Adrenal gland (tissue), 12 donors: Measurements from ENCODE around the gene PGM2. TPM values are rescaled to one million over a fixed set of nuclear protein-coding genes. Genes with fewer than 3 reads are reported as not detected.

Source experiments
- DNase-seq, 7 donors: peaks; one replicate each; pipeline ENCODE4 v3.0.0-alpha.2; 2019 to 2020
- H3K27ac ChIP-seq, 5 donors: fragments of 200-600 bp; sonication (generic) in 4 of 5; 1 replicate in 3 of 5; 2 replicates in 2 of 5; pipeline versions ENCODE4 v1.5.1 to v1.8.0; 2016 to 2020; ENCODE audit warnings: mild to moderate bottlenecking in 1 of 5
- H3K27me3 ChIP-seq: fragments of 200-600 bp; 2 replicates; pipeline ENCODE4 v1.8.0; 2021
- H3K36me3 ChIP-seq, 2 donors: fragments of 200-600 bp; replicated peaks in 1 of 2; 1 replicate in 1 of 2; 2 replicates in 1 of 2; pipeline versions ENCODE4 v1.5.1 to v1.8.0; 2018 to 2022
- H3K4me1 ChIP-seq, 2 donors: fragments of 200-600 bp; replicated peaks in 1 of 2; 1 replicate in 1 of 2; 2 replicates in 1 of 2; pipeline versions ENCODE4 v1.5.1 to v1.8.0; 2018 to 2021
- H3K4me3 ChIP-seq, 4 donors: fragments of 200-600 bp; sonication (generic) in 3 of 4; one replicate each; pipeline ENCODE4 v1.5.1; 2016 to 2018
- H3K9me3 ChIP-seq, 3 donors: fragments of 200-600 bp; sonication (generic) in 1 of 3; replicated peaks in 1 of 3; 1 replicate in 2 of 3; 2 replicates in 1 of 3; pipeline versions ENCODE4 v1.5.1 to v1.8.0; 2016 to 2021
- CTCF ChIP-seq, 6 experiments: fragments of 450-650 bp in 4 of 6; fragments of 200-600 bp in 2 of 6; sonication (generic) in 1 of 6; IDR thresholded peaks; 1 replicate in 5 of 6; 2 replicates in 1 of 6; pipeline versions ENCODE4 v1.5.1 to v1.8.0; 2016 to 2021; ENCODE audit warnings: antibody characterized with exemption in 6 of 6, mild to moderate bottlenecking in 2 of 6, moderate library complexity in 1 of 6
- POLR2A ChIP-seq, 2 donors: fragments of 450-650 bp; IDR thresholded peaks; one replicate each; pipeline ENCODE4 v1.6.1; 2017; ENCODE audit warnings: antibody characterized with exemption in 2 of 2, mild to moderate bottlenecking in 2 of 2, moderate library complexity in 1 of 2
- WGBS, 4 donors: extraction: QIAGEN DNeasy Blood & Tissue Kit in 2 of 4; methylation state at CpG; one replicate each; pipeline versions ENCODE4 v1.1.5 to v1.1.7; 2013 to 2017; 5-methylcytosine and 5-hydroxymethylcytosine counted together
- intact Hi-C, 2 donors: fragments of 100-400 bp; cut with DNase I; formaldehyde crosslinking; loops; one replicate each; pipeline versions ENCODE4 v1.14.1 to v1.15.0; 2022 to 2023
- polyA plus RNA-seq, 3 donors: library from polyadenylated mRNA; stranded (reverse); fragments of 200-250 nt in 2 of 3; fragments of 350-450 nt in 1 of 3; fragmentation: Illumina TruSeq in 1 of 3; extraction: RNeasy Lipid Tissue Mini Kit (QIAGEN cat#74804) in 1 of 3; gene quantifications; one replicate each; pipeline ENCODE4 v1.2.3, GENCODE V29; 2013 to 2014
- total RNA-seq, 9 donors: library from RNA; depleted of rRNA in 4 of 9; stranded (reverse); fragments of >200 nt in 4 of 9; fragments of 120-200 nt in 1 of 9; fragmentation: NEBNext Ultra II Directional in 1 of 9; extraction: Animal tissue kit (Norgen Biotek cat#: 25700) in 1 of 9; gene quantifications; one replicate each; pipeline versions ENCODE4 v1.1.0 to v1.2.4, GENCODE V29; 2013 to 2023
- donor health status: healthy with polysubstance abuse.
- donor health status: Bipolar disorder and iron deficiency.
- donor health status: DM: yes; HTN: yes; CAD: no.
- donor health status: DM: no; HTN: no; CAD: no.
- donor health status: DM: no; HTN: no; CAD: no.
- donor health status: DM: yes; HTN: yes; CAD: no.

The PGM2 gene
- total and polyA plus RNA-seq, 12 donors: 6.8 to 59.2 (median 27.2) TPM

DNA sequence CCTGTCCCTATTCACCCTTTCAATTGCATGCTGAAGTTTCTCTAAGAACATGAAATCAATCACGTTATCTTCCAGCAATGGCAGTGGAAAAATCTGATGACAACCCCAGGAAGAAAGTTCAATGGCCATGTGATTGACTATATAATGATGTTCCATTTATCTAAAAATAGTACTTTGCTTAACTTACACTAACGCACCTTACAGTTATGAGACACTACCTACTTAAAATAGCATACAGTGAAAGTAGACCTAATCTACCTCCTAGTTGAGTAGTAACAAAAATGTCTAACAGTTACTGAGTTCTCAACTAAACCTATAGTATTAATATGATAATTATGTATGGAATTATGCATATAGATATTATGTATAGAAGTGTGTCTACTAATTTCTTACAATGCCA is 28.6 kb upstream of the PGM2 start:
- DNase-seq: no peak
- intact Hi-C loops: loop anchor here (5.0 kb wide), 1 partner anchor 196 kb away; no protein-coding TSS in a partner anchor
- WGBS, 4 donors: 55 to 87% (median 70%) methylated on average over 2 of the region's 2 CpGs
- Histone ChIP-seq H3K36me3 (no peaks in the 10 kb centered on the region), H3K4me3 (no peak overlapping the region), H3K4me1 (no peaks in the 10 kb centered on the region), H3K9me3 (no peaks in the 10 kb centered on the region), H3K27me3 (no peaks in the 10 kb centered on the region), H3K27ac (no peak overlapping the region)
- TF ChIP-seq POLR2A (IDR thresholded peaks at IDR 0.05): no peak
- no peak for TF ChIP-seq CTCF (IDR thresholded peaks at IDR 0.05)

DNA sequence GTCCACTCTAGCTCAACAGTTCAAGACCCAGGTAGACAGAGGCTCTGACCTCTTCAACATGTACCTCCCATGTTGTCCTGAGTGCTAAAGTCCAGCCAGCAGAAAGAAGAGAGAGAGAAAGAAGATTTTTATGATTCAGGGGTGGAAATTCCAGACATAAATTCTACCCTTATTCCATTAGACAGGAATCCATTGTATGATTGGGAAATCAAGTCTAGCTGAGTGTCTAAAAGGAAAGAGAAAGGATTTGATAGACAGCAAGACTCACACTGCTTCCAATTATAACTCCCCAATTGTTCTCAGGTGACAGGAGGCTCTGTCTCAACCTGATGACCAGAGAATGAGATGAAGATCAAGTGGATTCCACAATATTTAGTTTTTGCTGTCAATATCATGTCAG is 27.9 kb upstream of the PGM2 start:
- TF ChIP-seq CTCF (IDR thresholded peaks at IDR 0.05) (no peak), POLR2A (IDR thresholded peaks at IDR 0.05) (no peak)
- no peak for DNase-seq
- Histone ChIP-seq H3K36me3 (no peaks in the 10 kb centered on the region), H3K27ac (no peak overlapping the region), H3K9me3 (no peaks in the 10 kb centered on the region), H3K4me1 (no peaks in the 10 kb centered on the region), H3K4me3 (no peak overlapping the region), H3K27me3 (no peaks in the 10 kb centered on the region)
- intact Hi-C loops: loop anchor here (5.0 kb wide), 1 partner anchor 196 kb away; no protein-coding TSS in a partner anchor

GRCh38 chr4:37799941-37800554 is 26.4 kb upstream of the PGM2 start:
- H3K4me1 ChIP-seq: no peaks in the 10 kb centered on the region
- H3K4me3 ChIP-seq: no peak overlapping the region
- intact Hi-C loops: loop anchor here (5.0 to 10.0 kb wide), 2 partner anchors 198 to 235 kb away; no protein-coding TSS in a partner anchor
- no peaks in the 10 kb centered on the region for H3K9me3 ChIP-seq
- TF ChIP-seq CTCF (IDR thresholded peaks at IDR 0.05): no peak
- TF ChIP-seq POLR2A (IDR thresholded peaks at IDR 0.05): no peak
- 44 to 61% (median 48%) methylated on average over 4 of the region's 4 CpGs for WGBS, 4 donors
- H3K36me3 ChIP-seq: no peaks in the 10 kb centered on the region
- no peaks in the 10 kb centered on the region for H3K27me3 ChIP-seq
- H3K27ac ChIP-seq: no peak overlapping the region
- no peak for DNase-seq

DNA sequence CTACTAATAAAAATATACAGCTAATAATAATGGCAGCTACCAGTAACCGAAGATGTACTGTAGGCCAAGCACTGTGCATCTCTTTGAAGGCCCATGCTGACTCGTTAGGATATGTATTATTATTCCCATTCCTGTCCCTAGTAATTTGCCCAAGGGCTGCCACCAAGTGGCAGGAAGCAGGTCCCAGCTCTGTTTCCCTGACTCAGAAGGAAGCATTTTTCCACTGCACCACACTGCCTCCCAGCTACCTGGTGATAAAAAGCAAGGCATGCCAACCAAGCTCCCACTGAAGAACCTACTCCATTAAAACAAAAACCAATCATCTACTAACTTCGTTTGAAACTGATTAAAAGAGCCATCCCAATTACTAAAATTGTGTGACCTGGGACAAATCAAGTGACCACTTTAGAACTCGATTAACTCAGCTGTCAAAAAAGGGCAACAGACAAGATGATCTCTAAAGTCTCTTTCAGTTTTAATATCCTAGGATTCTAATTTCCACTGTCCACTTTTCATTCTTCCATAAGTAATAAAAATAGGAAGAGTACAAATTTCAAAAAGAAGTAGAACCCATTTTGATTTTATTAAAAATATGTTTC is 24.3 kb upstream of the PGM2 start:
- Histone ChIP-seq H3K4me1 (no peaks in the 10 kb centered on the region), H3K27me3 (no peaks in the 10 kb centered on the region), H3K27ac (no peak overlapping the region), H3K36me3 (no peaks in the 10 kb centered on the region), H3K9me3 (no peaks in the 10 kb centered on the region), H3K4me3 (no peak overlapping the region)
- DNase-seq: peak; percentile 28 to 85 (median 64)
- TF ChIP-seq POLR2A (IDR thresholded peaks at IDR 0.05) (no peak), CTCF (IDR thresholded peaks at IDR 0.05) (peak; percentile 53 to 79 (median 61))
- intact Hi-C loops: loop anchor here in 1 of 2 donors (10.0 kb wide), 1 partner anchor 233 kb away; no protein-coding TSS in a partner anchor
- WGBS, 4 donors: 26 to 36% (median 29%) methylated on average over 4 of the region's 4 CpGs
